T-helper 17 cell (primary cell): Measurements from ENCODE around the gene C1orf105. TPM values are rescaled to one million over a fixed set of nuclear protein-coding genes. Genes with fewer than 3 reads are reported as not detected.
"Not testable (repeated sequence)": the region's sequence is repeated elsewhere in the genome, so short reads cannot be mapped to it uniquely, and the experiment has no call there.

Experiments used
- ATAC-seq: fragments of 150-1000 bp; cut with Tn5 transposase; 2 replicates; pipeline ENCODE4 v1.10.0; 2021; ENCODE audit warnings: mild to moderate bottlenecking, moderate library complexity
- DNase-seq, 3 donors: peaks; one replicate each; pipeline versions ENCODE4 v3.0.0 to v3.0.0-alpha.2; 2020 to 2021
- H3K9me3 ChIP-seq: one replicate; pipeline ENCODE4 v1.7.0; 2013; ENCODE audit warnings: low read length, mild to moderate bottlenecking; ENCODE audit not compliant: control insufficient read depth, poor library complexity, severe bottlenecking
- H3K27ac Mint-ChIP-seq: one replicate; pipeline ENCODE4 v1.8.0; 2022; ENCODE audit warnings: mild to moderate bottlenecking, moderate library complexity, mixed read lengths
- H3K27me3 Mint-ChIP-seq: one replicate; pipeline ENCODE4 v1.8.0; 2022; ENCODE audit warnings: mixed read lengths
- H3K36me3 Mint-ChIP-seq: one replicate; pipeline ENCODE4 v1.8.0; 2022; ENCODE audit warnings: low read depth, mixed read lengths
- H3K4me1 Mint-ChIP-seq: one replicate; pipeline ENCODE4 v1.8.0; 2022; ENCODE audit warnings: mild to moderate bottlenecking, mixed read lengths
- H3K4me3 Mint-ChIP-seq: one replicate; pipeline ENCODE4 v1.8.0; 2022; ENCODE audit warnings: mild to moderate bottlenecking, moderate library complexity, mixed read lengths
- total RNA-seq, 4 donors: library from RNA in 2 of 4; stranded (reverse) in 2 of 4; gene quantifications; one replicate each; pipeline ENCODE4 v1.2.3 and lab custom pipeline; 2022 to 2026

C1orf105 gene
- total RNA-seq, 2 donors from 2014 or later, result not detected

- Mint-ChIP-seq H3K4me3 (no peak overlapping the region), H3K4me1 (peaks cover 7% of the 10 kb centered on the region), H3K27me3 (no peaks in the 10 kb centered on the region), H3K27ac (no peak overlapping the region), H3K36me3 (peaks cover 2% of the 10 kb centered on the region)
- DNase-seq, result no peak
- H3K9me3 ChIP-seq, result no peaks in the 10 kb centered on the region
- ATAC-seq, result no peak
These were observed 2.9 kb upstream of the C1orf105 start for GRCh38 chr1:172417557-172417956.

- Mint-ChIP-seq H3K27me3 (no peaks in the 10 kb centered on the region), H3K4me1 (peaks cover 4% of the 10 kb centered on the region), H3K4me3 (no peak overlapping the region), H3K27ac (no peak overlapping the region), H3K36me3 (no peaks in the 10 kb centered on the region)
- no peaks in the 10 kb centered on the region for H3K9me3 ChIP-seq
- DNase-seq (no peak), ATAC-seq (no peak)
These were observed 1.6 kb downstream of the C1orf105 start for GRCh38 chr1:172421974-172422604.

- peaks cover 2% of the 10 kb centered on the region for H3K4me1 Mint-ChIP-seq
- ATAC-seq (no peak), DNase-seq (no peak)
- no peak overlapping the region for H3K27ac Mint-ChIP-seq
- no peak overlapping the region for H3K4me3 Mint-ChIP-seq
- no peaks in the 10 kb centered on the region for H3K27me3 Mint-ChIP-seq
- no peaks in the 10 kb centered on the region for H3K36me3 Mint-ChIP-seq
- H3K9me3 ChIP-seq, result no peaks in the 10 kb centered on the region
These were observed 2.9 kb downstream of the C1orf105 start for GRCh38 chr1:172423336-172423735.

- Mint-ChIP-seq H3K4me3 (no peak overlapping the region), H3K27me3 (no peaks in the 10 kb centered on the region), H3K27ac (no peak overlapping the region), H3K4me1 (peaks cover 12% of the 10 kb centered on the region), H3K36me3 (no peaks in the 10 kb centered on the region)
- DNase-seq (no peak), ATAC-seq (no peak)
- no peaks in the 10 kb centered on the region for H3K9me3 ChIP-seq
These were observed 4.9 kb downstream of the C1orf105 start for GRCh38 chr1:172425339-172425738.

- Mint-ChIP-seq H3K36me3 (no peaks in the 10 kb centered on the region), H3K27me3 (no peaks in the 10 kb centered on the region), H3K4me3 (no peak overlapping the region), H3K27ac (no peak overlapping the region), H3K4me1 (peaks cover 23% of the 10 kb centered on the region)
- no peaks in the 10 kb centered on the region for H3K9me3 ChIP-seq
- no peak for DNase-seq
- ATAC-seq, result no peak
These were observed 6.7 kb downstream of the C1orf105 start for GRCh38 chr1:172427191-172427590.

- DNase-seq (peak in 1 of 3 donors; percentile 25), ATAC-seq (peak; percentile 82)
- Mint-ChIP-seq H3K27ac (no peak overlapping the region), H3K4me1 (peaks cover 43% of the 10 kb centered on the region), H3K36me3 (peaks cover 6% of the 10 kb centered on the region), H3K27me3 (no peaks in the 10 kb centered on the region), H3K4me3 (no peak overlapping the region)
- no peaks in the 10 kb centered on the region for H3K9me3 ChIP-seq
These were observed 9.0 kb downstream of the C1orf105 start for GRCh38 chr1:172429331-172430127.

GRCh38 chr1:172430128-172430454 lies 9.6 kb downstream of the C1orf105 start:
- Mint-ChIP-seq H3K27me3 (no peaks in the 10 kb centered on the region), H3K4me1 (peaks cover 44% of the 10 kb centered on the region), H3K4me3 (no peak overlapping the region), H3K36me3 (peaks cover 6% of the 10 kb centered on the region), H3K27ac (no peak overlapping the region)
- H3K9me3 ChIP-seq, result no peaks in the 10 kb centered on the region
- DNase-seq (no peak), ATAC-seq (no peak)

GRCh38 chr1:172431204-172431603 lies 10.7 kb downstream of the C1orf105 start:
- H3K9me3 ChIP-seq, result no peaks in the 10 kb centered on the region
- Mint-ChIP-seq H3K4me3 (peak overlapping the region; percentile 43), H3K36me3 (peaks cover 6% of the 10 kb centered on the region), H3K27me3 (no peaks in the 10 kb centered on the region), H3K4me1 (peaks cover 44% of the 10 kb centered on the region), H3K27ac (peak overlapping the region; percentile 74)
- no peak for ATAC-seq
- DNase-seq, result no peak

GRCh38 chr1:172431721-172432192 lies 11.3 kb downstream of the C1orf105 start:
- ATAC-seq (peak; percentile 28), DNase-seq (no peak)
- Mint-ChIP-seq H3K4me3 (peak overlapping the region; percentile 47), H3K27ac (peak overlapping the region; percentile 74), H3K4me1 (peaks cover 44% of the 10 kb centered on the region), H3K27me3 (no peaks in the 10 kb centered on the region), H3K36me3 (peaks cover 6% of the 10 kb centered on the region)
- H3K9me3 ChIP-seq, result no peaks in the 10 kb centered on the region

- not testable (repeated sequence) for H3K4me3 Mint-ChIP-seq, H3K27me3 Mint-ChIP-seq, DNase-seq, ATAC-seq, H3K9me3 ChIP-seq, H3K27ac Mint-ChIP-seq
- peaks cover 14% of the 10 kb centered on the region for H3K36me3 Mint-ChIP-seq
- H3K4me1 Mint-ChIP-seq, result peaks cover 43% of the 10 kb centered on the region
These were observed 16.7 kb downstream of the C1orf105 start for GRCh38 chr1:172437183-172437582.

- no peaks in the 10 kb centered on the region for H3K9me3 ChIP-seq
- ATAC-seq (no peak), DNase-seq (no peak)
- H3K27me3 Mint-ChIP-seq, result no peaks in the 10 kb centered on the region
- H3K4me3 Mint-ChIP-seq, result peak overlapping the region; percentile 77
- peaks cover 37% of the 10 kb centered on the region for H3K4me1 Mint-ChIP-seq
- peaks cover 7% of the 10 kb centered on the region for H3K36me3 Mint-ChIP-seq
- peak overlapping the region; percentile 96 for H3K27ac Mint-ChIP-seq
These were observed 21.9 kb downstream of the C1orf105 start for GRCh38 chr1:172442404-172442803.

GRCh38 chr1:172442843-172443565 lies 22.5 kb downstream of the C1orf105 start:
- Mint-ChIP-seq H3K27me3 (no peaks in the 10 kb centered on the region), H3K36me3 (peaks cover 7% of the 10 kb centered on the region), H3K4me3 (peak overlapping the region; percentile 95), H3K27ac (peak overlapping the region; percentile 96), H3K4me1 (peaks cover 37% of the 10 kb centered on the region)
- no peak for DNase-seq
- peak; percentile 2 for ATAC-seq
- no peaks in the 10 kb centered on the region for H3K9me3 ChIP-seq
